Measurements from ENCODE around the gene GJD3. TPM values are rescaled to one million over a fixed set of nuclear protein-coding genes. Genes with fewer than 3 reads are reported as not detected.
A peak's percentile ranks its signal among the peaks of the same experiment; 100 is the strongest.
"Not testable (repeated sequence)": the region's sequence is repeated elsewhere in the genome, so short reads cannot be mapped to it uniquely, and the experiment has no call there.

Gene GJD3, protein sequence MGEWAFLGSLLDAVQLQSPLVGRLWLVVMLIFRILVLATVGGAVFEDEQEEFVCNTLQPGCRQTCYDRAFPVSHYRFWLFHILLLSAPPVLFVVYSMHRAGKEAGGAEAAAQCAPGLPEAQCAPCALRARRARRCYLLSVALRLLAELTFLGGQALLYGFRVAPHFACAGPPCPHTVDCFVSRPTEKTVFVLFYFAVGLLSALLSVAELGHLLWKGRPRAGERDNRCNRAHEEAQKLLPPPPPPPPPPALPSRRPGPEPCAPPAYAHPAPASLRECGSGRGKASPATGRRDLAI
- total RNA-seq = 0.28 TPM

DNA sequence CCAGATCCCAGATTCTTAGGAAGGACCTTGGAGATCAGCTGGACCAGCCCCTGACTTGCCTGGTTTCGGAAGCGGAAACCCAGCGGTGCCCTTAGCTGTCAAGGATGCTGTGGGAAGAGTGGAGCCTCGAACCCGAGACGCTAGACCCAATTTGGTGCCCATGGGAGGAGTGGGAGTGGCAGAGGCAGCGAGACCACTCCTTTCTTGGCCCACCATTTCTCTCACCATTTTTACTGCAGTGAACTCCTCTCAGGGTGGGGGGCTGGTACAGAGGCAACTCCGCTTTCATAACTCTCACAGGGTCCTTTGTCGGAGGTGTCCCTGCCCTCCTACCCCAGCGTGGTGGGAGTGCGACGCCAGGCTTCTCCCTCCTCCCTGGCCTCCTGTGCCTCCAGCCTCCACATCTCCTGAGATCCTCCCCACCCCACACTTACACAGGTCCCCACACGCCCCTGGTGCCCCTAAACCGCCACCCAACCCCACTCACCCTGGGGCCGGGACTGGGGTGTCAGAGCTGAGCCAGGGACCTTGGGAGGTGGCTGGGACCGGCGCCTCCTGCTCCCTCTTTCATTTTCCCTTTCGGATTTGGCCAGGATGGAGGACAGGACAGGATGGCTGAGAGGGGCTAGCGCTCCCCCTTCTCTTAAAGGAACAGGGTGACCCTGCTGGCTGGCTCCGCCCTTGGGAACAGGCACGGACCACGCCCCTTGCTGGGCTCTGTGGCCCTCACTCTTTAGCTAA, at the start of gene GJD3:
GJD3 (minus strand) TSS at position 617 of the 741 bp plus-strand sequence. CDS start 922 bp downstream, outside the sequence.
- ATAC-seq = no peak

DNA sequence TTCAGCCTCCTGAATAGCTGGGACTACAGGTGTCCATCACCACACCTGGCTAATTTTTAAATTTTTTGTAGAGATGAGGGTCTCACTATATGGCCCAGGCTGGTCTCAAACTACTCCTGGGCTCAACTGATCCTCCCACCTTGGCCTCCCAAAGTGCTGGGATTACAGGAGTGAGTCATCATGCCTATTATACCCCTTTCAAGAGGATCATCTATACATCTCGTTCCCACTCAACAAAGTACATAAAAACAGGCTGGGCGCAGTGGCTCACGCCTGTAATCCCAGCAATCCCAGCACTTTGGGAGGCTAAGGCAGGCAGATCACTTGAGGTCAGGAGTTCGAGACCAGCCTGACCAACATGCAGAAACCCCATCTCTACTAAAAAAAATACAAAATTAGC, 49.8 kb upstream of the GJD3 start:
- not testable (repeated sequence) for ATAC-seq

DNA sequence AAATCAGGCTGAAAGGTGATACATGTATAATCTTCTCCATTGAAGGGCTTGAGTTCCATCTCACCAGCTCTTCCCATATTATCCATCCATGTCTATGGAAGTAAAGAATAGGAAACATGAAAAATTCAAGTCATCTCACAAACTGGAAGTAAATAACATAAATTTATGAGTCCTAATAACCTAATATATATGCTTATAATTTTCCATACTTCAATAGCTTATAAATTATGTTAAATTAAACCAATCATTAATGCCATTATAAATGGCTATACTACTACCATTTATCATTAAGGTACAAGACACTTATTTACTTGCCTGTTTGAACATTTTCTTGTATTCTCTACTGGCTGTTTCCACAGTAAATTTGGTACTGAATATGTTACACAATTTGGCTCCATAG, 48.3 kb upstream of the GJD3 start:
- ATAC-seq = no peak

DNA sequence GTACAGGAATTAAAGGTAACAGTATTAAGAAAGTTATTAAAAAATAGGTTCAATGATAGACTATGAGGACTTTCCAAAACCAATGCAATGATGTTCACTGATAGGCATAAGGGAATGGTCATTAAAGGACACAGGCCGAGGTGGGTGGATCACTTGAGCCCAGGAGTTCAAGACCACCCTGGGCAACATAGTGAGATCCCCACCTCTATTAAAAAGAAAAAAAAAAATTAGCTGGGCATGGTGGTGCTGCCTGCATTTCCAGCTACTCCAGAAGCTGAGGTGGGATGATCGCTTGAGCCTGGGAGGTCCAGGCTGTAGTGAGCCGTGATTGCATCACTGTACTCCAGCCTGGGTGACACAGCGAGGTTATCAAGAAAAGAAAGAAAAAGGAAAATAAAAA, 47.3 kb upstream of the GJD3 start:
- ATAC-seq = no peak

DNA sequence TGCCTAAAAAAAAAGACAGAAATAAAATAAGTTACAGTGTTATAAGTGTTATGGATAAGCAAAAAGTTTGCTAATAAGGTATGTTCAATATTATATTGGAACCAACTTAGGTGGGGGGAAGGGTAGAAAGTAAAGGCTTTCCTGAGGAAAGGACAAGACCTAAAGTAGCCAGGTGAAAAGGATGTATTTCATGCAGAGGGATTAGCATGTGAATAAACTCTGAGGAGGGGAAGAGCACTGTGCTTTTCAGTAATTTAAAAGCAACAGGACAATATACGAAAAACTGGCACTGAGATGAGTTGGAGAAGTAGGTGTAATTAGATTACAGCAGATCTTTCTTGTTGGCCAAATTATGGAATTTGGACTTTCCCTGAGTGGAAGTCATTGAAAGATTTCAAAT, 45.5 kb upstream of the GJD3 start:
- ATAC-seq = no peak

DNA sequence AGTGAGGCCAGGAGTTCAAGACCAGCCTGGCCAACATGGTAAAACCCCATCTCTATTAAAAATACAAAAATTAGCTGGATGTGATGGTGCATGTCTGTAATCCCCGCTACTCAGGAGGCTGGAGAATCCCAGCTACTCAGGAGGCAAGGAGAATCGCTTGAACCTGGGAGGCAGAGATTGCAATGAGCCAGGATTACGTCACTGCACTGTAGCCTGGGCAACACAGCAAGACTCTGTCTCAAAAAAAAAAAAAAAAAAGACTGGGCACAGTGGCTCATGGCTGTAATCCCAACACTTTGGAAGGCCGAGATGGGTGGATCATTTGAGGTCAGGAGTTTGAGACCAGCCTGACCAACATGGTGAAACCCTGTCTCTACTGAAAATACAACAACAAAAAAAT, 45.0 kb upstream of the GJD3 start:
- not testable (repeated sequence) for ATAC-seq

DNA sequence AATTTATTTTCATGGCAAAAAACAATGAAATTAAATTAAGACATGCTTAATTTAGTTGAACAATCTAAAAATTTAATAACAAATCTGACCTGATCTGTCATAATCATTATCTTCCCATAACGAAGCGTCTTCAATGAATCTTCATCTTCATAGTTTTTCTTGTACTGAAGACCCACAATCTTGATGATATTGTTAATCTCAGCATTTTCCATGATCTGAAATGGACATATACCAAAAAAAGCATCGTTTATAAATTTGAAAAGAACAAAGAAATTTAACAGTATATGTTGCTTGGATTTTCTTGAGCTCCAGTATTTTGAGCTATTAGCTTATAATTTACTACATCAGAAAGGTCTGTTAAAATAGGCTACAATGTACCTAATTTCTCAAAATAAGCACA, 42.9 kb upstream of the GJD3 start:
- ATAC-seq = no peak

DNA sequence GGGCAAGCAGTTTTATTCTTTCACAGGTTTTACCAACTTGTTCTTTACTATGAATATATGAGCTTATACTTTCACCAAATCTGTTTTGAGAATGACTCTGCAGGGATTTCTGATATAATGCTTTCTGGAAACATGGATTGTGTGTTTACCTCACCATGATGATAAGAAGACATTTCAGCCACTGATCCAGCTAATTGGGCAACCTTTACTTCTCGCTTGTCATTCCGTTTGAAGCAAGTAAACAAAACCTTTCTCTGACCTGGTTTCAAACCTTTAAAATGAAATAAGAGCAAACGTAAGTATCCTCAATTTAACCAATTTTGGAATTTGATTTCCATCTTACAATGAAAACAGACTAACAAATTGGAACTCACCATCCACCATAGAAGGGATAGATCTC, 39.5 kb upstream of the GJD3 start:
- ATAC-seq = no peak

DNA sequence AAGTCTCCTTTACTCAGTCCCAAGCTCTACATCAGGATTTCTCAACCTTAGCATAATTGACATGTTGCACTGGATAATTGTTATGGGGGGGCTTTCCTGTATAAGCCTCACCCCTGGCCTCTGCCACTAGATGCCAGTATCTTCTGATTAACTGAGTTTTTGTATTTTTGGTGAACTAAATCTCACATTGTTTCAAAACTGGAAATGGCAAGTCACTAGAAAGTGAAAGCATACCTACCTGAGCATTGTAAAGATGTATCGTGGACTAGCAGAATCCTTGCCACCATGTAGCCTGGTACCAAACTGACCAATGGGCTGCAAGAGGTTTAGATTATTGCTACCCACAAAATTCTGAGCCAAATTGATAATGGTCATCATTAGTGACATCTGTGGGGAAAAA, 38.1 kb upstream of the GJD3 start:
- no peak for ATAC-seq

DNA sequence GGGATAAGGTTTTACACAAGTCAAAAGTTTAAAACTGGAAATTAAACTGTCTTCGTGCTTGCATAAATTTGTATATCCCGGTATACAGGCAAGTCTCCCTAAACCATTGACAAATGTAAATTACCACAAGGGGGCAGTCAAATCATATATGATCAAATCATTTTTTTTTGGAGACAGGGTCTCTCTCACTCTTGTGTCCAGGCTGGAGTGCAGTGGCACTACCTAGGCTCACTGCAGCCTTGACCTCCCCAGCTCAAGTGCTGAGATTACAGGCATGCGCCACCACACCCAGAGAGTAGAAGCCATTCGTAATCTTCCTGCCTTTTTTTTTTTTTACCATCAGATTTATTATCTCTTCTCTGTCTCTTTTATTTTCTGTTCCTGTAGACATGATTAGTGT, 34.6 kb upstream of the GJD3 start:
- ATAC-seq = no peak

DNA sequence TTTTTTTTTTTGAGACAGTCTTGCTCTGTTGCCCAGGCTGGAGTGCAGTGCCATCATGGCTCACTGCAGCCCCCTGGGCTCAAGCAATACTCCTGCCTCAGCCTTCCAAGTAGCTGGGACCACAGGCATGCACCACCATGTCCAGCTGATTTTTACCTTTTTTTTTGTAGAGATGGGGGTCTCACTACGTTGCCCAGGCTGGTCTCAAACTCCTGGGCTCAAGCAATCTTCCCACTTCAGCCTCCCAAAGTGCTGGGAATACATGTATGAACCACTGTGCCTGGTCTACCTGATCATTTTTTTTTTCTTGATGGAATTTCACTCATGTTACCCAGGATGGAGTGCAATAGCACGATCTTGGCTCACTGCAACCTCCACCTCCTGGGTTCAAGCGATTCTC, 22.0 kb upstream of the GJD3 start:
- ATAC-seq = not testable (repeated sequence)

DNA sequence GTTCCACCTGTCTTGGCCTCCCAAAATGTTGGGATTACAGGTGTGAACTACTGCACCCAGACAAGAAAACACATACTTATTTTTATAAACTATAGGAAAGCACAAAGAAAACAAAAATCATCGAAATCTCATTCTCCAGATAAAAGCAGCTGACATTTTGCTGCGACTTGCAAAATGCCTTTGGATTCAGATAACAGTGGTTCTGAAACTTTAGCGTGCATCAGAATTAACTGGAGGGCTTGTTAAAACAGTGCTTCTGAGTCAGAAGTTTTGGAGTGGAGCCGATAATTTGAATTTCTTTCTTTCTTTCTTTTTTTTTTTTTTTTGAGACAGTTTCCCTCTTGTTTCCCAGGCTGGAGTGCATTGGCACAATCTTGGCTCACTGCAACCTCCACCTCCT, 17.7 kb upstream of the GJD3 start:
- no peak for ATAC-seq

DNA sequence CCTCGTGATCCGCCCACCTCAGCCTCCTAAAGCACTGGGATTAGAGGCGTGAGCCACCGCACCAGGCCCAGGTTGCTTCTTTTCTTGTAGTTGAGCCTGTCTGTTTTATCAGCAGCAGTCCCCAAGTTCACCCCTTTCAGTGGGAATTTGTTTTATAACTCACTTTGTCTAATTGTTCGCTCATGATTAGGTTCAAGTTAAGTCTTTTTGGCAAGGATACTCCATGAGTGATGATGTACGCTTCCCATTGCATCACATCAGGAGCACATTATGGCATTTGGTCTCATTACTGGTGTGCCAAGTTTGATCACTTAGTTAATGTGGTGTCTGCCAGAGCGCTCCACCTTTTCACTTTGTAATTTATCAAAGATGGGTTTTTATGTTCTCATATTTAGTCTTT, 14.4 kb upstream of the GJD3 start:
- ATAC-seq = peak; percentile 41

DNA sequence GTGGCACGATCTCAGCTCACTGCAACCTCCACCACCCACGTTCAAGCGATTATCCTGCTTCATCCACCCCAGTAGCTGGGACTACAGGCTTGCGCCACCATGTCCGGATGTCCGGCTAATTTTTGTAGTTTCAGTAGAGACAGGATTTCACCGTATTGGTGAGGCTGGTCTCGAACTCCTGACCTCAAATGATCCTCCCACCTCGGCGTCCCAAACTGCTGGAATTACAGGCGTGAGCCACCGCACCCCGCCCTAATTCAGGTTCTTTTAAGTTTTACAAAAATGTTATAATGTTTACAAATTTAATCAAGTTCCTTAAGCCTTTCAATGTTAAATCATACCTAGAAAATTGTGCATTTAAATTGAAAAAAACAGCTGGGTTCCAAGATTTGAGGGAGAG, 13.3 kb upstream of the GJD3 start:
- ATAC-seq = no peak

DNA sequence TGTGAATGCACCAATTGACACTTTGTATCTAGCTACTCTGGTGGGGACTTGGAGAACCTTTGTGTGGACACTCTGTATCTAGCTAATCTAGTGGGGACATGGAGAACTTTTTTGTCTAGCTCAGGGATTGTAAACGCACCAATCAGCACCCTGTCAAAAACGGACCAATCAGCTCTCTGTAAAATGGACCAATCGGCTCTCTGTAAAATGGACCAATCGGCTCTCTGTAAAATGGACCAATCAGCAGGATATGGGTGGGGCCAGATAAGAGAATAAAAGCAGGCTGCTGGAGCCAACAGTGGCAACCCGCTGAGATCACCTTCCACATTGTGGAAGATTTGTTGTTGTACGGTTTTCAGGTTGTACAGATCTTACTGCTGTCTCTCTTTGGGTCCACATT, 12.0 kb upstream of the GJD3 start:
- not testable (repeated sequence) for ATAC-seq

DNA sequence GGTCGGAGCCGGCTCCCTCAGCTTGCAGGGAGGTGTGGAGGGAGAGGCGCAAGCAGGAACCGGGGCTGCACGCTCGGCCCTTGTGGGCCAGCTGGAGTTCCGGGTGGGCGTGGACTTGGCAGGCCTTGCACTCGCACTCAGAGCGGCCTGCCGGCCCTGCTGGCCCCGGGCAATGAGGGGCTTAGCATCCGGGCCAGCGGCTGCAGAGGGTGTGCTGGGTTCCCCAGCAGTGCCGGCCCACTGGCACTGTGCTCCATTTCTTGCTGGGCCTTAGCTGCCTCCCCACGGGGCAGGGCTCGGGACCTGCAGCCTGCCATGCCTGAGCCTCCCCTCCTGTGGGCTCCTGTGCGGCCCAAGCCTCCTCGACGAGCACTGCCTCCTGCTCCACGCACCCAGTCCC, 11.2 kb upstream of the GJD3 start:
- not testable (repeated sequence) for ATAC-seq

DNA sequence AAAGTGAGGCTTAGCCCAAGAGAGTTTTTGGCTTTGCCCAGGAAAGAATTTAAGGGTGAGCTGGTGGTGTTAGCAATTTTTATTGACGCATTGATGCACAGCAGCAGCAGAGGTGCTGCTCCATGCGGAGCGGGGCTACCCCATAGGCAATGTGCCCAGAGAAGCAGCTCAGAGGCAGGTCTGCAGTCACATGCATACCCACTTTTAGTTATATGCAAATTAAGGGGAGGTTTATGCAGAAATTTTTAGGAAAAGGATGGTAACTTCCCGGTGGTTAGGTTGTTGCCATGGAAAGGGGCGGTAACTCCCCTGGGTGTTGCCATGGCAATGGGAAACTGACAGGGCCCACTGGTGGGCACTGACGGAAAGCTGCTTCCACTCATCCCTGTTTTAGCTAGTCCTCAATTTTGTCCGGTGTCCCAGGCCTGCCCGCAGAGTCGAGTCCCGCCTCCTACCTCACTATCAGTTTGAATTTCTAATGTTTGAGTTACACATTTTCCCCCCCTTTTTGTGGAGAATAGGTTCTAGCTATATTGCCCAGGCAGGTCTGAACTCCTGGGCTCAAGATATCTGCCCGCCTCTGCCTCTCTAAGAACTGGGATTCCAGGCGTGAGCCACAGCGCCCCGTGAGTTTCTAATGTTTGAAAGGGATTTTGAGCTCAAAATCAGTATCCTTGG, 10.4 kb upstream of the GJD3 start:
- ATAC-seq = no peak

DNA sequence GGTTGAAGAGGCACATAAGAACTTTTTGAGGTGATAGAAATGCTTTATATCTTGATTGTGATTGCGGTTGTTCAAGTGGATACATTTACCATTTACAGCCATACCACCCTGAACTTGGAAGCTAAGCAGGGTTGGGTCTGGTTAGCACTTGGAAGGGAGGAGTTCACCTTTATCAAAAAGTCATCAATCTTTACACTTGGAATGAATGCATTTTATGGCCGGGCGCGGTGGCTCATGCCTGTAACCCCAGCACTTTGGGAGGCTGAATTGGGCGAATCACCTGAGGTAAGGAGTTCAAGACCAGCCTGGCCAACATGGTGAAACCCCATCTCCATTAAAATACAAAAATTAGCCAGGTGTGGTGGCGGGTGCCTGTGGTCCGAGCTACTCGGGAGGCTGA, 9.5 kb upstream of the GJD3 start:
- ATAC-seq = no peak

DNA sequence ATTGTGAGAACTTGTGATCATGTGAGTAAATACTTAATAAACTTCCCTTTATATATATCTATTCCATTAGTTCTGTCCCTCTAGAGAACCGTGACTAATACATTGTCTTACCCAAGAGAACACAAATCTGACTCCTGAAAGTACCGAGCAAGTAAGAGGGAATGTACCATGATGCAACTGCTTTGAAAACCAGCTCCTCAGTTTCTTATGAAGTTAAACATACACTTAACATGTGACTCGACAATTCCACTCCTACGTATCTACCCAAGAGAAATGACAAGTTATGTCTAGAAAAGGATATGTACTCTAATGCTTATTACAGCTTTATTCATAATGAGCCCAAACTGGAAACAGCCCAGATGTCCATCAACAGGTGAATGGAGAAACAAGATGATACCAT, 8.8 kb upstream of the GJD3 start:
- peak; percentile 85 for ATAC-seq

DNA sequence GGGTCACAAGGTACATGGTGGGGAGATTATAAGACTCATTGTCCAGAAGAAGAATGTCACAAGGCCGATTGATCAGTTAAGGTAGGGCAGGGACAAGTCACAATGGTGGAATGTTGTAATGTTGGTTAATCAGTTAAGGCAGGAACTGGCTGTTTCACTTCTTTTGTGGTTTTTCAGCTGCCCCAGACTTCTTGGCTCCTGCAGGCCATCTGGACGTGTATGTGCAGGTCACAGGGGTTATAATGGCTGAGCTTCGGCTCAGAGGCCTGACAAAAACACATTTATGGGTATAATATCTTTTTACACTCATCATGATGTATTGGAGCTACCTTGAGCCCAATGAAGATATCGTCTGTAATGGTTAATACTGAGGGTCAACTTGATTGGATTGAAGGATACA, 8.1 kb upstream of the GJD3 start:
- not testable (repeated sequence) for ATAC-seq

DNA sequence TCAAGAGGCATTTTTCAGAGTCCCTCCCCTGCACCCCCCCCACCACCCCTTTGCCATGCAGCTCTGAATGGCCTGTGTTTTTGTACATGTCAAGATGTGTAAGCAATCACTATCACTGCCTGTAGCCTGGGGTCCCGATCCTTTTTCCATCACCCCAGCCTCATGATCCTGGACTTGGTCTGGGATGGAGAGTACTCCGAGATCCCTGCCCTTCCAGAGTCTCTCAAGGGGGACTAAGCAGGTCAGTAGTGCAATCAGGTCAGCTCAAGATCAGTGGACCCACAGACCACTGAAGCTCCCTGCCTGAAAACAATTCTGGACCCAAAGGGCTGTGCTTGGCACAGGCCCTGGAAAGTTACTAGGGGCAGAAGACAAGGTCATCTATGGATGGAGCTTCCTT, 7.5 kb upstream of the GJD3 start:
- ATAC-seq = no peak

DNA sequence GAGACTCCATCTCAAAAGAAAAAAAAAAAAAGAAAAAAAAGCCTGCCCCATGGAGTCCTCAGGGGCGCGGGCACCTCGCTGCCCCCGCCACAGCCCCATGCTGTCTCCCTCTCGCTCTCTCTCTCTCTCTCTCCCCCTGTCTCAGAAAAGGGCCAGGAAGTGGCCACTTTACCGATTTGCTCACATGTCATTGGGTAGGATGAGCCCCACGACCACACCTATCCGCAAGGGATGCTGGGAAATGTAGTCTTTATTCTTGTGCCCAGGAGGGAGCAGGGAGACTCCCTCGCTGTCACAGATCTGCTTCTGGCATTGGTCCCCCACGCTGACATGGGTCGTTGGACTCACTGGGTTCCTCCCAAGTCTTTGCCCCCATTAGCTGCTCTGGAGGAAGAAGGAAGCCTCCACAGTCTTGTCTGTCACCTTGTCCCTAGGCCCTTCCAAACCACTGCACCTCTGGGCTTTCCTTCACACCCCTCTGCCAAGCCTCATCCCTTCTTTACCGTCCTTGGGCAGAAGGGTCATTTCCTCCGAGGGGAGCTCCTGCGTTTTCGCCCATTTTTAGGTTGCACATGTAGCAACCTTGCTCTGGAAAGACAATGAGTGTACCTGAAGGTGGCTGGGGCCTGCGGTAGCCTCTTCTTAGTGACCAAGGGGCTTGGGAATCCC, 6.9 kb upstream of the GJD3 start:
- ATAC-seq = peak; percentile 26

DNA sequence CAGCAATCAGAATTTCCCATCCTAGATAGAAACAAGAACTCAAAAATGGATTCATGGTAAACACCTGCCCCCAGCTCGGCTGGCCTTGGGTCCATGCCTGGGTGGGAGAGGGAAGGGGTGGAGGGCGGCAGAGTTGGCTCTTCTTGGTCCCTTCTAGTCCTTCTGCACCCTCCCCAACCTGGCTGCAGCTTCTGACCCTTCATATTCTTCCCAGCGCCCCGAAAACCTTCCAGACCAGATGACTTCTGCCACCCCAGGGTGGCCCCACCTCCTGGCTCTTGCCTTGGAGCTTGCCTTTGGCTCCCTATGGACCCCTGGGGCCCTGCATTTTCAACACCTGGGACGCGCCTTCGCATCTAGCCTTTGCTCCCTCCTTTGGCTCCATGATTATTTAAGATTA, 5.4 kb upstream of the GJD3 start:
- ATAC-seq = no peak

All from esophagus mucosa (tissue), 1 donor.